Activated CD4-positive, alpha-beta T cell treated with anti-CD3 and anti-CD28 coated beads, Interleukin-2, amount 10 ng/mL, durations not matched to agents 24 days and 14 days (primary cell): ENCODE measurements around the gene SEPTIN11. TPM values are rescaled to one million over a fixed set of nuclear protein-coding genes. Genes with fewer than 3 reads are reported as not detected.

ENCODE experiments used
- DNase-seq: peaks from one replicate; pipeline ENCODE4 v3.0.0; 2022
- H3K27ac Mint-ChIP-seq: one replicate; pipeline ENCODE4 v1.8.0; 2022; ENCODE audit warnings: mild to moderate bottlenecking, mixed read lengths
- H3K27me3 Mint-ChIP-seq: one replicate; pipeline ENCODE4 v1.8.0; 2022; ENCODE audit warnings: mixed read lengths
- H3K36me3 Mint-ChIP-seq: one replicate; pipeline ENCODE4 v1.8.0; 2022; ENCODE audit warnings: low read depth, mild to moderate bottlenecking, mixed read lengths
- H3K4me1 Mint-ChIP-seq: one replicate; pipeline ENCODE4 v1.8.0; 2021; ENCODE audit warnings: mixed read lengths
- H3K4me3 Mint-ChIP-seq: one replicate; pipeline ENCODE4 v1.8.0; 2022; ENCODE audit warnings: mild to moderate bottlenecking, moderate library complexity, mixed read lengths
- H3K9me3 Mint-ChIP-seq: one replicate; pipeline ENCODE4 v1.8.0; 2021; ENCODE audit warnings: mixed read lengths
- intact Hi-C: fragments of 100-400 bp; cut with micrococcal nuclease; formaldehyde crosslinking; loops from one replicate; pipeline ENCODE4 v1.15.1; 2023
- total RNA-seq: library from RNA; stranded (reverse); gene quantifications from 2 replicates; pipeline ENCODE4 v1.2.3, GENCODE V29; 2022

The SEPTIN11 gene
- total RNA-seq, 1 donor from 2014 or later, result 15.4 TPM

- DNase-seq, result peak; percentile 87
- Mint-ChIP-seq H3K4me3 (peak overlapping the region; percentile 67), H3K36me3 (peaks cover 18% of the 10 kb centered on the region), H3K27ac (peak overlapping the region; percentile 79), H3K4me1 (peaks cover 40% of the 10 kb centered on the region), H3K9me3 (peaks cover 16% of the 10 kb centered on the region), H3K27me3 (peaks cover 26% of the 10 kb centered on the region)
- intact Hi-C loops, result loop anchor here (1.0 to 5.0 kb wide), 3 partner anchors 34 to 83 kb away; partner anchors contain the start of gene CCNI
Measured at GRCh38 chr4:76993787-76994641, 44.5 kb downstream of the SEPTIN11 start.

- no peak for DNase-seq
- no peak overlapping the region for H3K27ac Mint-ChIP-seq
- H3K36me3 Mint-ChIP-seq, result peaks cover 16% of the 10 kb centered on the region
- peaks cover 10% of the 10 kb centered on the region for H3K9me3 Mint-ChIP-seq
- H3K4me3 Mint-ChIP-seq, result no peak overlapping the region
- peaks cover 23% of the 10 kb centered on the region for H3K27me3 Mint-ChIP-seq
- intact Hi-C loops, result loop anchor here (2.0 kb wide), 1 partner anchor 45 kb away; no protein-coding TSS in a partner anchor
- peaks cover 32% of the 10 kb centered on the region for H3K4me1 Mint-ChIP-seq
Measured at GRCh38 chr4:76995776-76996175, 46.2 kb downstream of the SEPTIN11 start.

- peaks cover 16% of the 10 kb centered on the region for H3K36me3 Mint-ChIP-seq
- no peak for DNase-seq
- no peak overlapping the region for H3K27ac Mint-ChIP-seq
- peaks cover 6% of the 10 kb centered on the region for H3K9me3 Mint-ChIP-seq
- H3K27me3 Mint-ChIP-seq, result peaks cover 18% of the 10 kb centered on the region
- H3K4me3 Mint-ChIP-seq, result no peak overlapping the region
- intact Hi-C loops, result no loop called here
- peaks cover 28% of the 10 kb centered on the region for H3K4me1 Mint-ChIP-seq
Measured at GRCh38 chr4:76996445-76996844, 46.9 kb downstream of the SEPTIN11 start.

DNA sequence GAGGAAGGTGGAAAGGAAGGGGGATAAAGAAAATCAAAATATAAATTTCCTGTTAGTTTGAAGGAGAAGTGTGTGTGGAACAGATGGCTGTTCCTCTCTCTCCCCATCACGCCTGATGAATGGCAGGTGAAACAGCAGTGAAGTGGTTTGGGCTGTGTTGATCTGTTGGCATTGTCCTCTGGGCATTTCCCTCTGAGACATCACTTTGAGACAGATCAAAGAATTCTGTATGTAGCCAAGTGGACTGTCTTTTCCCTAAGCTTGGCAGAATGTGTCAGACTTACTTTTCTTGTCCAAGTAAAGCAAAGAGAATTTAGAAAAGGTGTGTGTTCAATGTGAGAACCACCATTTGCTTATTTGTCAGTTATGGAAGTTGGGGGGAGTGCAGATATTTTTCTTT, 47.5 kb downstream of the SEPTIN11 start:
- Mint-ChIP-seq H3K4me1 (peaks cover 28% of the 10 kb centered on the region), H3K4me3 (no peak overlapping the region), H3K9me3 (peaks cover 6% of the 10 kb centered on the region), H3K27ac (no peak overlapping the region), H3K27me3 (peaks cover 18% of the 10 kb centered on the region), H3K36me3 (peaks cover 16% of the 10 kb centered on the region)
- intact Hi-C loops, result no loop called here
- no peak for DNase-seq

DNA sequence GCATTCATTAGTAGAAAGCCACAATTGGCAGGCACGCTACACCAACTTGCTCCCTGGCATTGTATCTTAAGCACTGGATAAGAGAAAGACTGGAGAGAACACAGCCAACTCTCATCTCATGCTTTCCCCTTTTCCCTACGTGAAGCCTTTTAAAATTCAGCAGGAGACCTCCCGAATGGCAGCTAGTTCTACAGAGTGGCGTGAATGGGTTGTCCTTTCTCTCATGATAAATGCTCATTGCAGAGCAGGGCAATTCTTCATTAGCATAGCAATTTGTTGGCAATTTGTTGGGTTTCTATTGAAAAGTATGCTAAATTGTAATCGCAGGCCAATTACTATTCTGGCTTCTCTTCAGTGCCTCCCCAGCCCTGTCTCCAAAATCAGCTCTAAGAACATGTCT, 48.0 kb downstream of the SEPTIN11 start:
- Mint-ChIP-seq H3K9me3 (peaks cover 6% of the 10 kb centered on the region), H3K27me3 (peaks cover 18% of the 10 kb centered on the region), H3K4me1 (peaks cover 28% of the 10 kb centered on the region), H3K27ac (no peak overlapping the region), H3K36me3 (peaks cover 15% of the 10 kb centered on the region), H3K4me3 (no peak overlapping the region)
- intact Hi-C loops, result no loop called here
- no peak for DNase-seq

- DNase-seq, result no peak
- Mint-ChIP-seq H3K4me1 (peaks cover 24% of the 10 kb centered on the region), H3K36me3 (peaks cover 9% of the 10 kb centered on the region), H3K27me3 (peaks cover 17% of the 10 kb centered on the region), H3K9me3 (no peaks in the 10 kb centered on the region), H3K27ac (no peak overlapping the region), H3K4me3 (no peak overlapping the region)
- intact Hi-C loops, result no loop called here
Measured at GRCh38 chr4:76998251-76998901, 48.8 kb downstream of the SEPTIN11 start.

Other genes with a start within 250 kb of the SEPTIN11 start
- not detected in 2 replicates for gene SOWAHB, start 51.6 kb upstream of the SEPTIN11 start, total RNA-seq
- gene CCNI, start 126.2 kb downstream of the SEPTIN11 start, total RNA-seq, result 214 TPM in 2 replicates
- gene CCNG2, start 207.5 kb downstream of the SEPTIN11 start, total RNA-seq, result 10.4 and 11.1 TPM in 2 replicates